Motor neuron (in vitro differentiated cells): Measurements from ENCODE around the gene LDB3. TPM values are rescaled to one million over a fixed set of nuclear protein-coding genes. Genes with fewer than 3 reads are reported as not detected.
A peak's percentile ranks its signal among the peaks of the same experiment; 100 is the strongest.

Source experiments
- ATAC-seq, 8 experiments: fragments of 200-7000 bp; cut with Tn5 transposase; replicated peaks in 6 of 8; 2 replicates each; pipeline ENCODE4 v1.8.0; 2021; ENCODE audit warnings: mild to moderate bottlenecking in 8 of 8, moderate library complexity in 8 of 8
- H3K27ac ChIP-seq, 2 donors: fragments of 250-450 bp; sonication (Bioruptor Pico); 2 replicates each; pipeline ENCODE4 v1.9.0; 2021; ENCODE audit warnings: antibody characterized with exemption in 2 of 2, mild to moderate bottlenecking in 2 of 2, moderate library complexity in 1 of 2
- H3K4me1 ChIP-seq, 2 donors: fragments of 250-450 bp; sonication (Bioruptor Pico); replicated peaks in 1 of 2; 2 replicates each; pipeline ENCODE4 v1.6.1; 2021; ENCODE audit warnings: antibody characterized with exemption in 2 of 2, mild to moderate bottlenecking in 2 of 2, moderate library complexity in 1 of 2
- H3K4me3 ChIP-seq, 5 donors: fragments of 250-450 bp; sonication (Bioruptor Pico); 2 replicates each; pipeline ENCODE4 v1.9.0; 2021; ENCODE audit warnings: antibody characterized with exemption in 5 of 5, mild to moderate bottlenecking in 5 of 5, moderate library complexity in 4 of 5
- WGBS, 10 experiments: fragments of 450-650 bp; shearing (Covaris generic); methylation state at CpG; one replicate each; pipeline ENCODE4 v1.0.0; 2022; 5-methylcytosine and 5-hydroxymethylcytosine counted together
- in situ Hi-C, 9 experiments: fragments of 400-800 bp; cut with MboI; loops; one replicate each; pipeline ENCODE4 v1.15.0; 2021; ENCODE audit warnings: low sequenced_read_pairs in 9 of 9, low pct_unique_long_range_greater_than_20kb in 2 of 9; ENCODE audit not compliant: unreplicated experiment in 9 of 9
- total RNA-seq, 8 experiments: library from RNA; unstranded; fragments of 300-600 nt; gene quantifications; 2 replicates each; pipeline versions ENCODE4 v1.2.3 to v1.2.4, GENCODE V29; 2022

The LDB3 gene
- total RNA-seq, 8 experiments from 2014 or later: 0.16 to 2.5 (median 0.37) TPM

DNA sequence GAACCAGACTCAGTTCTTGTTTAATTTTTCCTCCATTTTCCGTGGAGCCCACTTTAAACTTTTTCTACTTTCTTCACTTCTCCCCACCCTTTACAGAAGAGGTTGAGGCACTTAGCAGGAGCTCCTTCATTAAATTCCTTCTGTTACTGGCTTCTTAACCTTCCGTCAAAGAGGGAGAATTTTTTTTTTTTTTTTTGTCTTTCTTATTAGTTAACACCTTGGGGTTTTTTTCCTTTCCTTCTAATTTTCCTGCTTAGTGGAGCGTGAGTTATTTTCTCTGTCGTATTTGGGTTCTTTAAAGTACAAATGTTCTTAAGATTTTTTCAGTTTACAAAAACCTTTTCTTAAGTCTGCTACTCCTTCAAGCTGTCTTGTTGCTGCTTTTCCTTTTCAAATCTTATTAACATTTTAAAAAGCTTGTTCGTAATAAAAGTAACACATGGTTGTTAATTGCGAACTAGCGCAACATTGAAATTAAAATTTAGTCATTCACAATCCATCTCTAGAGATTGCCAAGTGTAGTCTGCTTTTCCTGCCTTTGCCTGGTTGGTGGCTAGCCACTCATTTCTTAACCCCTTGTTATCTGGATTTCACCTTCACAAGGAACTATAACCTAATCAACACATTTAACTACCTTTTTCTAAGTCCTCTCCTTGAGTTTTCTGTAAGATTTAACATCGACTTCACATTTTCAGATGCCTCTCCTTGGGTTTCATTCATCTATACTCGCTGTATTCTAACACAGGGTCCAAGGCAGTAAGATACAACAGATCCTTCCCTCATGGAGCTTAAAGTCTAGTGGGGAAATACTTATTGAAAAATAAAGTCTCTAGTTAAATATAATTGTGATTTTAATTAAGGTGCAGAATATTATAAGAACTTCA lies 90.1 kb downstream of the LDB3 start:
- peak overlapping the region; percentile 49 to 67 (median 58) for H3K4me3 ChIP-seq
- peaks cover 16 to 17% of the 10 kb centered on the region in 2 donors for H3K4me1 ChIP-seq
- no peak overlapping the region for H3K27ac ChIP-seq
- WGBS, 10 experiments: 3 to 25% (median 11%) methylated on average over 2 to 9 of the region's 9 CpGs
- no peak for ATAC-seq
- in situ Hi-C loops: no loop called here

GRCh38 chr10:86759073-86759672 lies 90.9 kb downstream of the LDB3 start:
- Histone ChIP-seq H3K4me1 (peaks cover 10 to 16% of the 10 kb centered on the region in 2 donors), H3K4me3 (peak overlapping the region in 2 of 5 donors; percentile 59 to 67), H3K27ac (no peak overlapping the region)
- 2 to 56% (median 32%) methylated on average over 1 to 3 of the region's 3 CpGs for WGBS, 10 experiments
- in situ Hi-C loops: no loop called here
- no peak for ATAC-seq

- no peak for ATAC-seq
- no peak overlapping the region for H3K4me3 ChIP-seq
- in situ Hi-C loops: no loop called here
- no peak overlapping the region for H3K27ac ChIP-seq
- H3K4me1 ChIP-seq: peaks cover 11 to 15% of the 10 kb centered on the region in 2 donors
- 50 to 100% (median 95%) methylated on average over 1 to 5 of the region's 5 CpGs; no CpG with 5 or more reads in 1 of the 10 experiments for WGBS, 10 experiments
Measured at GRCh38 chr10:86763404-86763803, 95.1 kb downstream of the LDB3 start.

DNA sequence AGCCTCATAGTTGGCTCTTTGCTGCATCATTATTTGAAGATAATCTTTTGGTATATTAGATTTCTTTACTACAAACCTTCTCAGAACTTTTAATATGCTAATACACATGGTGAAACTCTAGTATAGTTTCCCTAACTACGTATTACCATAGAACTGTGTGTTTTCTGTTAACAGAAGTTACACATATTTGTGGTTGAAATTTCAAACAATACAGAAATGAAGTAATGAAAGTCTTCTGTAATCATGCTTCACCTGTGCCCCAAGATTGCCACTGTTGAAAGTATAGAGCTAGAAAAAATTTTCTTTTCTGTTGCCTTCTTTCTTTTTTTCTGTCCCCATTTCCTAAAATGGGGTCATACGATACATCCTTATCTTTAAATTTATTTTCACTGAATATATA lies 97.2 kb downstream of the LDB3 start:
- ATAC-seq: no peak
- in situ Hi-C loops: no loop called here
- H3K27ac ChIP-seq: no peak overlapping the region
- H3K4me3 ChIP-seq: no peak overlapping the region
- peaks cover 18 to 22% of the 10 kb centered on the region in 2 donors for H3K4me1 ChIP-seq
- 83 to 100% (median 96%) methylated on average over 1 to 2 of the region's 2 CpGs for WGBS, 10 experiments

- H3K4me3 ChIP-seq: no peak overlapping the region
- in situ Hi-C loops: no loop called here
- no peak overlapping the region for H3K27ac ChIP-seq
- ATAC-seq: peak in 4 of 8 experiments; percentile 44 to 79 (median 62)
- peaks cover 18 to 24% of the 10 kb centered on the region in 2 donors for H3K4me1 ChIP-seq
- WGBS, 10 experiments: 0 to 80% (median 33%) methylated on average over 1 of the region's 1 CpG; no CpG with 5 or more reads in 2 of the 10 experiments
Measured at GRCh38 chr10:86768412-86769062, 100.2 kb downstream of the LDB3 start.

GRCh38 chr10:86769991-86770390 lies 101.7 kb downstream of the LDB3 start:
- H3K4me3 ChIP-seq: no peak overlapping the region
- peak in 5 of 8 experiments; percentile 6 to 27 (median 15) for ATAC-seq
- no peak overlapping the region for H3K27ac ChIP-seq

DNA sequence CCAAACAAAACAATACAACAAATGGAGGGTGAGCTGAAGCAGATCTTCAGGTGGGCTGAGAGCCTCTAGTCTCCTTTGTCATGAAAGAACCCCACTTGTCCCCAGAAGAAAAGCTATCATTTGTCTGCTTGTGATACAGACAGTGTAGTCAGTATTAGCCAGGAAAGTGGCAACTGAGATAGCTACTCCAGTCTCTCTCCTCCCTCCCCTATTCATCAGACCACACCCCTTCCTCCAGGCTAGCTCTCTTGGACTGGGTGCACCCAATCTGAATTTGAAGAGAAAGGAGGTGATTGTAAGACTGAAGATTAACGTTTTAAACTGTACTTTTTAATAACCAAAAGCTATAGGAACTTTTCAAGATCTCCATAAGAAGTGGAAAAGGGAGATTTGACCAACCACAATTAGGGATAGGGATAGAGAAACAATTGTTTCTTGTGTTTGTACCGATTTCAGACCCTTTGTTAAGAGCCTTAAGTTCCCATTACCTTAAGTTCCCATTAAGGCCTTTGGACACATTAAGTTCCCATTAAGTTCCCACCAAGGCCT lies 102.2 kb downstream of the LDB3 start:
- WGBS, 10 experiments: 0 to 100% (median 43%) methylated on average over 1 to 2 of the region's 2 CpGs; no CpG with 5 or more reads in 3 of the 10 experiments
- Histone ChIP-seq H3K4me1 (peaks cover 18 to 32% of the 10 kb centered on the region in 2 donors), H3K27ac (no peak overlapping the region), H3K4me3 (no peak overlapping the region)
- in situ Hi-C loops: no loop called here
- ATAC-seq: peak; percentile 31 to 93 (median 66)

More at GRCh38 chr10:86769991-86770390, 101.7 kb downstream of the LDB3 start:
- H3K4me1 ChIP-seq: peaks cover 18 to 27% of the 10 kb centered on the region in 2 donors
- 80 to 100% (median 95%) methylated on average over 1 to 8 of the region's 10 CpGs; no CpG with 5 or more reads in 3 of the 10 experiments for WGBS, 10 experiments
- in situ Hi-C loops: no loop called here

DNA sequence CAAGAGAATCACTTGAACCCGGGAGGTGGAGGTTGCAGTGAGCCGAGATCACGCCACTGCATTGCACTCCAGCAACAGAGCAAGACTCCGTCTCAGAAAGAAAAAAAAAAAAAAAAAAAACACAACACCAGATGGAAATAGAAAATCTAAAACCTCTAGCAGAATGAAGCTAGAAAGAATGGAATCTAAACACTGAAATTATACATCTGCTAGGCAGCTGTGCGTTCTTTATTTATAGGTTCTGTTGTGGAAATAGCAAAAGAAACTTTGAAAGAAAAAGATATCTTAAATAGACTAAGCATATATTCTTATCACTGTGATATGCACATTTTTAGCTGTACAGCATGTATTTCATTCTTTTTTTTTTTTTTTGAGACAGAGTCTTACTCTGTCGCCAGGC lies 105.2 kb downstream of the LDB3 start:
- ATAC-seq: no peak
- no peak overlapping the region for H3K27ac ChIP-seq
- in situ Hi-C loops: no loop called here
- 20 to 100% (median 90%) methylated on average over 1 to 6 of the region's 6 CpGs for WGBS, 10 experiments
- peaks cover 6 to 24% of the 10 kb centered on the region in 2 donors for H3K4me1 ChIP-seq
- H3K4me3 ChIP-seq: no peak overlapping the region

DNA sequence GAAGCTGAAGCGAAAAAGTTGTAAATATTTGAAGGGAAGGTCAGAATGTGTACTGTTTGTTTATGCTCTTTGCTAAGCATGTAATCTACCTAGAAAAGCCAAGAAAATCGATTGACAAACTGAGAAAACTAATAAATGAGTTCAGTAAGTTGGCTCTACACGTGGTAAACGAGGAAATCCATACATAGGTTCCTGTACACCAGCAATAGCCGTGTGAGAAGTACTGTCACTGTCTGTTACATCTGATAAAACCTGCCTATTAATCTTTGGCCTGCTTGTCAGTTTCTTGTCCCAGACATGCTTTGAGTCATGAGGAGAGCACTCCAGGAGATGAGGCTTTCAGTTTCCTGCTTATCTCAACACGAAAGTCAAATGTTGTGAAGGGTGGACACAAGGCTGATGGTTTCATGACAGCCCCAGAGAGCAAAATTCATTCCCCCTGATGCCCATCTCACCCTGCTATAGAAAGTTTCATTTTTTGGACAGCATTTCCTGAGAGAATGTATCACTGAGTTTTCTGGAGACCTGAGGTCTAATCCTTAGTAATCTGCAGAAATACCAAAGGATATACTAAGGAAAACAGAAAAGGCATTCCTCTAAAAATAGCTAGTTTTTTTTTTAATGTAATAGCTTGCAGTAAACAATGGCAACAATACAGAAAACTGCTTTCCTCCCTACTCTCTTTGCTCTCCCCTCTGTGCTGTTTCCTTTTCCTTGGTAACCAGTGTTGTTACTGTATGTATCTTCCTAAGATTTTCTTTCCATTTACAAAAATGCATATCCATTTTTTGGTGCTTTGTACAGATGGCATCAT lies 107.0 kb downstream of the LDB3 start:
- Histone ChIP-seq H3K4me1 (peaks cover 0 to 16% of the 10 kb centered on the region in 2 donors), H3K4me3 (no peak overlapping the region), H3K27ac (no peak overlapping the region)
- ATAC-seq: peak in 6 of 8 experiments; percentile 12 to 92 (median 54)
- 14 to 83% (median 72%) methylated on average over 1 to 6 of the region's 6 CpGs; no CpG with 5 or more reads in 2 of the 10 experiments for WGBS, 10 experiments
- in situ Hi-C loops: no loop called here

- ATAC-seq: peak in 1 of 8 experiments; percentile 36
- in situ Hi-C loops: no loop called here
Measured at GRCh38 chr10:86775870-86776180, 107.5 kb downstream of the LDB3 start.

DNA sequence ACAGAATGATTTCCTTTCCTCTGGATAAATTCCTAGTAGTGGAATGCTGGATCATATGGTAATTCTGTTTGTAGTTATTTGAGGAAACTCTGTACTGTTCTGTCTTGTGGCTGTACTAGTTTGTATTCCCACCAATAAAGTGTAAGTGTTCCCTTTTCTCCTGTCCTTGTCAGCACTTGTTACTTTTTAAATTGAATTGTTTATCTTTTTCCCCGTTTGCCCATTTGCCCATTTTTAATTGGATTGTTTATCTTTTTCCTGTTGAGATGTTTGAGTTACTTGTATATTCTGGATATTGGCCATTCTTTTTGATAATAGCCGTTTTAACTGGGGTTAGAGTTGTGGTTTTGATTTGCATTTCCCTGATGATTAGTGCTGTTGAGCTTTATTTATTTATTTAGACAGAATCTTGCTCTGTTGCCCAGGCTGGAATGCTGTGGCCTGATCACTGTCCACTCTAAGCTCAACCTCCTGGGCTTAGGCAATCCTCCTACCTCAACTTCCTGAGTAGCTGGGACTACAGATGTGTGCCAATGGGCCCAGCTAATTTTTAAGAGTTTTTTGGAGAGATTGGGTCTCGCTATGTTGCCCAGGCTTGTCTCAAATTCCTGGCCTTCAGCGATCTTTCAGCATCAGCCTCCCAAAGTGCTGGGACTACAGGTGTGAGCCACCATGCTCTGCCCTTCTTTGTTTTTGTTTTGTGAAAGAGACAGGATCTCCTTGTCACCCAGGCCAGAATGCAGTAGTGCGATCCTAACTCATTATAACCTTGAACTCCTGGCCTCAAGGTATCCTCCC lies 111.1 kb downstream of the LDB3 start:
- 0 to 100% (median 85%) methylated on average over 1 to 5 of the region's 5 CpGs for WGBS, 10 experiments
- ATAC-seq: peak in 3 of 8 experiments; percentile 29 to 52 (median 38)
- in situ Hi-C loops: no loop called here
- H3K4me3 ChIP-seq: no peak overlapping the region
- peaks cover 0 to 11% of the 10 kb centered on the region in 2 donors for H3K4me1 ChIP-seq
- H3K27ac ChIP-seq: no peak overlapping the region

More at GRCh38 chr10:86775870-86776180, 107.5 kb downstream of the LDB3 start:
- 52 to 100% (median 75%) methylated on average over 1 to 3 of the region's 3 CpGs for WGBS, 10 experiments
- Histone ChIP-seq H3K27ac (no peak overlapping the region), H3K4me1 (peaks cover 0 to 11% of the 10 kb centered on the region in 2 donors), H3K4me3 (no peak overlapping the region)
